DMS153 treated with DMSO at 0.1 percent for 48 hours (cell line): ENCODE data around the gene CENPM.
"Not testable (repeated sequence)": the region's sequence is repeated elsewhere in the genome, so short reads cannot be mapped to it uniquely, and the experiment has no call there.

Experiments used
- DNase-seq: peaks from one replicate; lab custom pipeline; 2025; ENCODE audit not compliant: unreplicated experiment; lab: John Stamatoyannopoulos, UW

CENPM gene

GRCh38 chr22:41966607-41967240, 19.8 kb upstream of the CENPM start:
- no peak for DNase-seq

DNA sequence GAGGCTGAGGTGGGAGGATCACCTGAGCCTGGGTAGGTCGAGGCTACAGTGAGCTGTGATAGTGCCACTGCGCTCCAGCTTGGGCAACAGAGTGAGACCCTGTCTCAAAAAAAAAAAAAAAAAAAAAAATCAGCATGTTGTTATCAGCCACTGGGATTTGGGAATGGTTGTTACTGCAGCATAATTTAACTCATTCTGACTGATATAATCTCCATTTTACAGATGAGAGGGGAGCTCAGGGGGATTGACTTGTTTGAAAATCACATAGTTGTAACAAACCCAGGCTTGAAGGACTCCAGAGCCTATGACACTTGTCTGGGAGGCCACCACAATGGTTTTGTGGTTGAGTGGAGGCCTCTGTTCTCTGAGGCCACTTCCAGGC, 19.3 kb upstream of the CENPM start:
- DNase-seq = no peak

DNA sequence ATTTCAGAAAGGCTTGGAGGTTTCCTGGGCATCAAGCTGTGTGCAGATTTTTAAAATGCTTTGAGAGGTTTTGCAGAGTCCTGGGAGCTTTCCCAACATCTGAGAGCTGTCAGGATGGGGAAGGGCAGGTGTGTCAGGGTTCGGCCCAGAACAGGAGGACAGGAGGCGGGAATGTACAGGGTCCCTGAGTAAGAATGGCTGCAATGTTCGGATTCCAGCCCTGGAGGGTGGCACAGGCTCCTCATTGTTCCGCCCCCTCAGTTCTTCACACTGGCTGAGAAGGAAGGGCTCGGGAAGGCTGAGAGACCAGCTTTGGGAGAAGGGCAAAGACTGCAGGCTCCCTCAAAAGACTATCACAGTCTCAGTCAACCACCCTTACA, 17.1 kb upstream of the CENPM start:
- DNase-seq = no peak

- no peak for DNase-seq
Observed at GRCh38 chr22:41963453-41964111, 16.6 kb upstream of the CENPM start.

DNA sequence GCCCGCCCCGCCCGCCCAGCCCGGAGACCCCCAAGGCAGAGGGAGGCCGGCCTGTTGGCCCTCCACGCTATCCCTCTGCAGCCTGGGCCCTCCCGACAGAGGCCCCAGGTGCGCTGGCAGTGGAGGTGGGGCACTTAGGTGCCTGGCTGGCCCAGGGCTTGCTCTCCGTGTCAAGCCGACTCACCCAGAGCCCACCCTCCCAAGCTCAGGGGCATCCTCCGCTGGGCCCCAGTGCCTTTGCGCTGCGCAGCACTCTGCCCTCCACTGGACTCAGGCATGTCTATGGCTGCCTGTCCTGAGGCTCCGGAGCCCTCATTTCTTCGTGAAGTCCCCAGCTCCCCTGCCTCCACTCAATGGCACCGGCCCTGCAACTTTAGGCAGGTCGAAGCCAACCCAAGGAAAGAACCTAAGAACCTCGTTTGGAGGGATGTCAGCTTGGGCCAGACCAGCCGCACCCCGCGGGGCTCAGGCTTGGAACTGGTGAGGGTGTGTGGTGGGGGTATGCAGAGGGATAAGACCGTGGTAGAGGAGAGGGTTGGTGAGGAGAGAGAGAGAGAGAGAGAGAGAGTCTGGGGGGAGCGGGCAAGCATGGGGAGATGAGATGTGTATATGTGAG, 11.1 kb upstream of the CENPM start:
- no peak for DNase-seq

DNA sequence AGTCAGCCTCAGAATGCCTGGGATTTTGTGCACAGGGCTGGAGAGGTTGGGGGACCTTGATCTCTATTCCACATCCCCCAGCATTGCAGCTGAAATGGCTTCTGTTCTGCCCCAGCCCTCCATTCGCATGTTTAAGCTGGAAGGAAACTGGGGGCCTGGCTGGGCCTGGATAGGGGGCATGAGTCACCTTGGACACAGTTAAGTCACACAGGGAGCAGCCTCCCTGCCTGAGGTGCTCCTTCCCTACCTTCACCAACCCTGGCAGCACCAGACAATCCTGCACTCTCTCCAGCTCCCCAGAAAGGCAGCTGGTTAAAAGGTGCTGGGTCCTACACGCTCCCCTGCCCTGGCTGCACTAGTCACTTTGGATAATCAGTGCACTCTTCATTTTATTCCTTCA, 5.8 kb upstream of the CENPM start:
- DNase-seq = no peak

- DNase-seq = no peak
Observed at GRCh38 chr22:41951898-41952474, 5.0 kb upstream of the CENPM start, which contains the start of gene SMIM45. SMIM45 (plus strand) TSS chr22:41952150.

GRCh38 chr22:41949297-41949965, 2.5 kb upstream of the CENPM start:
- DNase-seq = no peak

GRCh38 chr22:41948928-41949296, 2.0 kb upstream of the CENPM start:
- not testable (repeated sequence) for DNase-seq

DNA sequence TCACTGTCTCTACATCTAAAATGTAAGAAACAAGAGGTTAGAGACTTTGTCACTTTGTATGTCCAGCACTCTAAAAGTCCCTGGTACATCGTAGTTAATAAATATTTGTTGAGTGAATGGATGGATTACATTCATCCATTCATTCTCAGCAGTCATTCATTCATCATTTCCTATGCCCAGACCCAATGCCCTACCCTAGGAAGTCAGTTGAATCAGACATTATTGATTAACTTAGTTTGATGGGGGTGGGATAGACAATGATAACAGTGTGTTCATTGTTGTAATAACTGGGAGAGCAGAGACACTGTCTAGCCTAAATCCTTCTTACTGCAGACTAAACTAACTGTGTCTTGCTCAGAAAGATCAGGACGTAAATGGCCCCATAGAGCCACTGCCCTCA, 1.2 kb upstream of the CENPM start:
- DNase-seq = no peak

DNA sequence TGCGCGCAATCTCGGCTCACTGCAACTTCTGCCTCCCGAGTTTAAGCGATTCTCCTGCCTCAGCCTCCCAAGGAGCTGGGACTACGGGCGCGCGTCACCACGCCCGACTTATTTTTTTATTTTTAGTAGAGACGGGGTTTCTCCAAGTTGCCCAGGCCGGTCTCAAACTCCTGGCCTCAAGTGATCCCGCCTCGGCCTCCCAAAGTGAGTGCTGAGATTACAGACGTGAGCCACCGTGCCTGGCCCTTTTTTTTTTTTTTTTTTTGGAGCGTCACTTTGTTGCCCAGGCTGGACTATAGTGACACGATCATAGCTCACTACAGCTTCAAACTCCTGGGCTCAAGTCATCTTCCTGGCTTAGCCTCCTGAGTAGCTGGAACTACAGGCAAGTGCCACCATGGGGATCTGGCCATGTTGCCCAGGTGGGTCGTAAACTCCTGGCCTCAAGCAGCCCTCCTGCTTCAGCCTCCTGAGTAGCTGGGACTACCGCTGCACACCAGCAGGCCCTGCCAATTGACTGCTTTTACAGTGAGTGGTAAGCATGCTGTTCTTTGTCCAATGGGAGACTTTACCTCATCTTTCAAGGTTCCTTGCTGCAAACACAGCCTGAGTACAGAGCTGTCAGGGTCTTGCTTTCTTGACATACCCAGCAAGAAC, 600 bp upstream of the CENPM start:
- no peak for DNase-seq

DNA sequence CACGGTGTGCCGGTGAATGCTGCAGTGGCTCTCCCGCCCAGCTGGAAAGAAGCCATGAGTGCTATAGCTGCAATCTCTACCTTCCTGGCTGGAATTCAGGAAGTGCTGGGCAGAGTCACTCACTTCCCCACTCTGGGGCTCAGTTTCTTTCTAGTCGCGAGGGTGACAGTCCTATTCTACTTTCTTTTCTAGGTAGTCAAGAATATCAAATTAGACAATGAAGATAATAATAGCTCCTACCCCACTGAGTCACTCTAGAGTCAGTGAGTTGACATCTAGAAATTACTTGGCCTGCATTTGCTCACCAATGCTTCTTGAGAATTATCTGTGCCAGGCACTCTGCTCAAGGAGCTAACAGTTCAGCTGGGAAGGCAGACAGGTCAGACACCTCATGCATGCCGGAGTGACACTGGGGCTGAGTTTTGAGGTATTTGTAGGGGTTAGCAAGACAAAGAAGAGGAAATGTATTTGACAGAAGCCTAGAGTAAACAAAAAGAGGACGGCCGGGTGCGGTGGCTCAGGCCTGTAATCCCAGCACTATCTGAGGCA, 3.2 kb downstream of the CENPM start:
- DNase-seq = no peak

DNA sequence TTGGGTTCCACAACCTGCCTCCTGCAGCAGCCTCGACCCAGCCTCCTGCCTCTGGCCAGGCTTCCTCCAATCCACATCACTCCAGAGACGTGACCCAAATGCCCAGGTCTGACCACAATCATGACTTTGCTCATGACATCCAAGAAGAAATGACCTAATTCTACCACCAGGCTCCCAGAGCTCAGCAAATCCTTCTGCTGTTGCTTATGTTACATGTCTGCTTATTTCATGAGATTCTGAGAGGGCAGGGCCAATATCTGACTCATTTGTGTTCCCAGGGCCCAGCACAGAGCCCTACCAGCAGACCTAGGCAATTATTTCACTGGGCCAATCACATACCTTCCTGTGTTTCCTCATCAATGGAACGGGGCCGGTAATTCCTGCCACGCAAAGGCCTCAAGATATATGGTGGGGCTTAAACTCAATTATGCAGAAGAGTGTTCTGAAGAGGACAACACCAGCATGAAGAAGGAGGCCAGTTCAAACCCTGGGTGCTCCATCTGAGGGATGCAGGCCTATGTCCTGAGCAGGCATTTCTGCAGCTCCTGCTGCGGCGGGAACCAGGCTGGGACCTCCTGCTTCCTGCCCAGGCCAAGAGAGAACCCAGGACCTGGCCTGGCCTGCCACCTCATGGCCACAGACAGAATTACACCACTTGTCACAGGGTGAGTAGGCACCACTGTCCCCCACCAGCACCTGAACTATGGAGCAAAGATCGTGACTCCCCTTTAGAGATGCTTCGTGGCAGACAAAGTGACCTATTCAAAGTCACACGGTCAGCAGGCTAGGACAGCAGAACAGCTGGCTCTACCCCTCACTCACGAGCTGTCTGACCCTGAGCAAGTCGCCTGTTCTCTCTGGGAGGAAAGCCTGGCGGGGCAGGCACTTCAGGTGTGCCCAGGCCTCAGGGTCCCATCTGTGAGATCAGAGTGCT, 5.9 kb downstream of the CENPM start:
- DNase-seq = peak; percentile 51

GRCh38 chr22:41939981-41940831, 6.7 kb downstream of the CENPM start:
- peak; percentile 53 for DNase-seq

- no peak for DNase-seq
Observed at GRCh38 chr22:41936894-41937169, 10.1 kb downstream of the CENPM start.

DNA sequence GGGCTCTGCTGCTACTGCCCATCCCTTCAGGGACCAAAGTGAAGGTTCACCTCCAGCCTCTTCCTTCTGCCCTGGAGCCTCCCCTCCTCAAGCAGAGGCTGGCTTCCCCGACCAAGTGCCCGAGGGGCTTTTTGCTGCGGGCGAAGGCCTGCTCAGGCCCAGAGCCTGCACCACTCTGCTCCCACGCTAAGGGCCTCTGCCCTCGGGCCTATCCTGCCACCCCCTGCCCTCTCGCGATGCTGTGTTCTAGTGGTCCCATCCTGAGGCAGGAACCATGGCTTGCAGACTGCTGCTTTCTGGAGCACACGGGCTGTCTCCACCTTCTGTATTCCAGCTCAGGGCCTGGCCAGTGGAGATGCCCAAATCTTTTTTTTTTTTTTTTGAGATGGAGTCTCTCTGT, 11.4 kb downstream of the CENPM start:
- no peak for DNase-seq

DNA sequence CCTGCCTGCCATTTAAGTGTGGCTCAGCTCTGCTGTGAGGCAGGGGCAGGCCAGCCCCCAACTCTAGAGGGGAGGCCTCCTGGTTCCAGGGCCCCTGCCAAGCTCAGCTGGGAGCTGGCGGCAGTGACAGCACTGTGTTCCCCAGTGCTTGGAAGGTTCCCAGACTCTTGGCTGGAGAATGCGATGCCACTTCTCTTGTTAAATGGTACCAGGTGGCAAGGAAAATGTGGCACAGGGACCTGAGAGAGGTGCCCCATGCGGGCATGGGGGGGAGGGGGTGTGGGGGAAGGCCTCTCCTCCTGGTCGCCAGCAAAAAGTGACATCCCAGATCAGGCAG, 12.0 kb downstream of the CENPM start:
- no peak for DNase-seq

DNA sequence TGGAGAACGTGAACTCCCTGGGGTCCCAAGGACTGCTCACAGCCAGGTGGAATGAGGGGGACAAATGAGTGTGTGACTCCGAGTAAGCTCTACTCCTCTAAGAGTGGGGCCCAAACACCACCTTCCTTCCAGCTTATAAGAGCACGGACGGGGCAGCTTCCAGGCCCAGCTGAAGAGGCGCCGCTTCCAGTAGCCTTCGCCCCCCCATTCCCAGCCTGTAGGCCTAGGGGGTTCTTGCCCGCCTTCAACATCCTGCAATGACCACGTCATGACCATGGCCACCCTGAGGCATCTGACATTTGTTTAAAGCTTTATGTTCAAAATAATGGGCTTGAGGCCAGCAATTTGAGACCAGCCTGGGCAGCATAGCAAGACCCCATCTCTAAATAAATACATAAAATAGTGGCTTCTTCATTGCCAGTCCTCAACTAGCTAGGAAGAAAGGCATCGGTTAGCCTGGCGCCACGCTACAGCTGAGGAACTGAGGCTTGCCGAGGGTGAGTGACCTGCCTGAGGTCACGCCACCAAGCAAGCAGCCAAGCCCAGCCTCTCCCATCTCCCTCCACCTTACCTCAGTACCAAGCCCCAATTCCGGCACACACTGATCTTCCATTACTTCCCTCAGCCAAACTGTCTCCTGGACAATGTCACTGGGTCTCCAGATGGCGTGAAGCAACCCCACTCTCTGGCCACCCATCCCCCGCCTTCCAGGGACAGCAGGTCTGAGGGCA, 12.5 kb downstream of the CENPM start:
- no peak for DNase-seq
